HEK293 (cell line): ENCODE results near the gene CFAP65.

ENCODE experiments used
- CTCF ChIA-PET: fragments of 350-600 bp; formaldehyde crosslinking; extraction: SDS; loops from one replicate; lab custom pipeline; 2021; ENCODE audit warnings: antibody characterized with exemption; lab: Yijun Ruan, JAX
- POLR2A ChIA-PET: fragments of 300-600 bp; formaldehyde crosslinking; extraction: SDS; loops from one replicate; lab custom pipeline; 2020; ENCODE audit warnings: antibody characterized with exemption, inconsistent platforms; lab: Yijun Ruan, JAX
- H3K27ac ChIP-seq: fragments of 200-500 bp; sonication (Bioruptor generic); 2 replicates; pipeline ENCODE4 v1.5.1; 2014; ENCODE audit warnings: low read depth, low read length, control low read depth, inconsistent platforms; ENCODE audit errors: extremely low read depth
- H3K36me3 ChIP-seq, 2 experiments: fragments of 200-500 bp in 1 of 2; sonication (Bioruptor generic) in 1 of 2; 1 replicate in 1 of 2; 2 replicates in 1 of 2; pipeline ENCODE4 v1.5.1; 2014 to 2017; ENCODE audit warnings: inconsistent platforms in 2 of 2, low read length in 2 of 2; ENCODE audit not compliant: control insufficient read depth in 2 of 2, insufficient read depth in 1 of 2
- H3K4me1 ChIP-seq: fragments of 200-500 bp; sonication (Bioruptor generic); 2 replicates; pipeline ENCODE4 v1.5.1; 2014; ENCODE audit warnings: mild to moderate bottlenecking, low read length, inconsistent platforms; ENCODE audit not compliant: control insufficient read depth, insufficient read depth
- H3K4me3 ChIP-seq: 2 replicates; pipeline ENCODE4 v1.5.1; 2011; ENCODE audit warnings: low read depth, mild to moderate bottlenecking, control low read depth, low read length, moderate library complexity
- H3K9me3 ChIP-seq: fragments of 200-500 bp; sonication (Bioruptor generic); 2 replicates; pipeline ENCODE4 v1.5.1; 2014; ENCODE audit warnings: low read depth, low read length, inconsistent platforms; ENCODE audit not compliant: control insufficient read depth, insufficient read depth
- EGR2 ChIP-seq: fragments of 450-650 bp; formaldehyde crosslinking; IDR thresholded peaks from 2 replicates; pipeline ENCODE4 v1.5.1; 2016; ENCODE audit warnings: low read depth, missing biosample characterization, missing genetic modification characterization
- GLIS2 ChIP-seq: fragments of 450-650 bp; formaldehyde crosslinking; IDR thresholded peaks from 2 replicates; pipeline ENCODE4 v1.5.1; 2016; ENCODE audit warnings: missing biosample characterization, missing genetic modification characterization
- HOXA7 ChIP-seq: sonication (generic); formaldehyde crosslinking; IDR thresholded peaks from 2 replicates; pipeline ENCODE4 v1.8.1; 2022; ENCODE audit warnings: missing genetic modification reagents, borderline replicate concordance
- KLF17 ChIP-seq: fragments of 450-650 bp; formaldehyde crosslinking; IDR thresholded peaks from 2 replicates; pipeline ENCODE4 v1.5.1; 2016; ENCODE audit warnings: missing biosample characterization, missing genetic modification characterization
- OSR2 ChIP-seq: fragments of 450-650 bp; formaldehyde crosslinking; IDR thresholded peaks from 2 replicates; pipeline ENCODE4 v1.5.1; 2016; ENCODE audit warnings: missing biosample characterization, missing genetic modification characterization
- OVOL3 ChIP-seq: fragments of 450-650 bp; formaldehyde crosslinking; IDR thresholded peaks from 2 replicates; pipeline ENCODE4 v1.5.1; 2016; ENCODE audit warnings: missing biosample characterization, missing genetic modification characterization
- PRDM4 ChIP-seq: fragments of 450-650 bp; formaldehyde crosslinking; IDR thresholded peaks from 2 replicates; pipeline ENCODE4 v1.5.1; 2017; ENCODE audit warnings: missing biosample characterization, missing genetic modification characterization
- SALL2 ChIP-seq: fragments of 450-650 bp; formaldehyde crosslinking; IDR thresholded peaks from 2 replicates; pipeline ENCODE4 v1.5.0; 2017; ENCODE audit warnings: missing biosample characterization, mild to moderate bottlenecking, missing genetic modification characterization, borderline replicate concordance
- ZBTB1 ChIP-seq: fragments of 450-650 bp; formaldehyde crosslinking; IDR thresholded peaks from 2 replicates; pipeline ENCODE4 v1.5.1; 2016; ENCODE audit warnings: missing biosample characterization, missing genetic modification characterization
- ZBTB7A ChIP-seq: fragments of 450-650 bp; formaldehyde crosslinking; IDR thresholded peaks from 2 replicates; pipeline ENCODE4 v1.5.1; 2016; ENCODE audit warnings: low read depth, missing biosample characterization, missing genetic modification characterization
- ZNF10 ChIP-seq: fragments of 450-650 bp; formaldehyde crosslinking; IDR thresholded peaks from 2 replicates; pipeline ENCODE4 v1.5.1; 2017; ENCODE audit warnings: missing biosample characterization, missing genetic modification characterization
- ZNF155 ChIP-seq: fragments of 450-650 bp; formaldehyde crosslinking; IDR thresholded peaks from 2 replicates; pipeline ENCODE4 v1.5.1; 2016; ENCODE audit warnings: missing biosample characterization, missing genetic modification characterization
- ZNF223 ChIP-seq: fragments of 450-650 bp; formaldehyde crosslinking; IDR thresholded peaks from 2 replicates; pipeline ENCODE4 v1.5.1; 2016; ENCODE audit warnings: missing biosample characterization, missing genetic modification characterization
- ZNF248 ChIP-seq: fragments of 450-650 bp; formaldehyde crosslinking; IDR thresholded peaks from 2 replicates; pipeline ENCODE4 v1.5.1; 2017; ENCODE audit warnings: missing biosample characterization, missing genetic modification characterization
- ZNF280D ChIP-seq: fragments of 450-650 bp; formaldehyde crosslinking; IDR thresholded peaks from 2 replicates; pipeline ENCODE4 v1.5.1; 2016; ENCODE audit warnings: missing biosample characterization, missing genetic modification characterization
- ZNF324 ChIP-seq: fragments of 450-650 bp; formaldehyde crosslinking; IDR thresholded peaks from 2 replicates; pipeline ENCODE4 v1.5.1; 2016; ENCODE audit warnings: missing biosample characterization, missing genetic modification characterization
- ZNF391 ChIP-seq: fragments of 450-650 bp; formaldehyde crosslinking; IDR thresholded peaks from 2 replicates; pipeline ENCODE4 v1.5.1; 2016; ENCODE audit warnings: low read depth, missing biosample characterization, missing genetic modification characterization, borderline replicate concordance
- ZNF404 ChIP-seq: fragments of 450-650 bp; formaldehyde crosslinking; IDR thresholded peaks from 2 replicates; pipeline ENCODE4 v1.5.1; 2017; ENCODE audit warnings: missing biosample characterization, missing genetic modification characterization
- ZNF549 ChIP-seq: fragments of 450-650 bp; IDR thresholded peaks from 2 replicates; pipeline ENCODE4 v1.5.1; 2018; ENCODE audit warnings: missing biosample characterization, missing genetic modification characterization, mild to moderate bottlenecking, inconsistent platforms, moderate library complexity
- ZNF561 ChIP-seq: fragments of 450-650 bp; IDR thresholded peaks from 2 replicates; pipeline ENCODE4 v1.5.1; 2018; ENCODE audit warnings: missing biosample characterization, missing genetic modification characterization, borderline replicate concordance
- ZNF571 ChIP-seq: fragments of 450-650 bp; formaldehyde crosslinking; IDR thresholded peaks from 2 replicates; pipeline ENCODE4 v1.5.0; 2017; ENCODE audit warnings: missing biosample characterization, missing genetic modification characterization
- ZNF639 ChIP-seq: fragments of 450-650 bp; formaldehyde crosslinking; IDR thresholded peaks from 2 replicates; pipeline ENCODE4 v1.5.1; 2016; ENCODE audit warnings: missing biosample characterization, missing genetic modification characterization
- ZNF660 ChIP-seq: fragments of 450-650 bp; IDR thresholded peaks from 2 replicates; pipeline ENCODE4 v1.5.1; 2018; ENCODE audit warnings: missing biosample characterization, mild to moderate bottlenecking, missing genetic modification characterization
- ZNF664 ChIP-seq: fragments of 450-650 bp; formaldehyde crosslinking; IDR thresholded peaks from 2 replicates; pipeline ENCODE4 v1.5.1; 2016; ENCODE audit warnings: missing biosample characterization, missing genetic modification characterization
- ZNF76 ChIP-seq: fragments of 450-650 bp; formaldehyde crosslinking; IDR thresholded peaks from 2 replicates; pipeline ENCODE4; 2016; ENCODE audit warnings: low read depth, missing biosample characterization, missing genetic modification characterization, borderline replicate concordance

The CFAP65 gene

GRCh38 chr2:218984239-218985020 is 56.9 kb downstream of the CFAP65 start (continued):
- TF ChIP-seq ZNF404 (tag by site-specific recombination) (no peak), ZNF76 (tag by site-specific recombination) (no peak), OVOL3 (no peak), ZBTB1 (tag by site-specific recombination) (no peak)

- H3K4me1 ChIP-seq = peaks cover 2% of the 10 kb centered on the region; the same call in 1 of the 2 replicates
- TF ChIP-seq SALL2 (tag by site-specific recombination) (no peak), ZNF639 (tag by site-specific recombination) (no peak), ZBTB1 (tag by site-specific recombination) (no peak), ZNF10 (tag by site-specific recombination) (no peak), ZNF571 (no peak), ZNF660 (no peak), HOXA7 (no peak), ZNF391 (tag by site-specific recombination) (no peak)
- no peaks in the 10 kb centered on the region for H3K36me3 ChIP-seq
- no peak overlapping the region for H3K4me3 ChIP-seq
- H3K27ac ChIP-seq = no peak overlapping the region
- CTCF ChIA-PET = interaction anchor here (0.9 to 4.2 kb wide), 4 partner anchors 18 to 135 kb away, joined by 4 to 31 read pairs (median 5); no protein-coding TSS in a partner anchor
- POLR2A ChIA-PET = interaction anchor here (0.8 kb wide), 1 partner anchor 21 kb away, joined by 3 read pairs; no protein-coding TSS in a partner anchor
- no peaks in the 10 kb centered on the region for H3K9me3 ChIP-seq
Observed at GRCh38 chr2:218983934-218984238, 57.4 kb downstream of the CFAP65 start.

GRCh38 chr2:218983263-218983933 is 57.9 kb downstream of the CFAP65 start:
- ChIA-PET POLR2A (no interaction called here), CTCF (interaction anchor here (0.9 to 4.2 kb wide), 4 partner anchors 19 to 136 kb away, joined by 4 to 31 read pairs (median 5); no protein-coding TSS in a partner anchor)
- no peaks in the 10 kb centered on the region for H3K9me3 ChIP-seq
- H3K27ac ChIP-seq = no peak overlapping the region
- no peak overlapping the region for H3K4me3 ChIP-seq
- H3K4me1 ChIP-seq = peaks cover 2% of the 10 kb centered on the region; the same call in 1 of the 2 replicates
- H3K36me3 ChIP-seq = no peaks in the 10 kb centered on the region
- no peak for TF ChIP-seq ZNF248 (tag by site-specific recombination)
- TF ChIP-seq GLIS2 = no peak
- TF ChIP-seq ZNF549 (tag by site-specific recombination) = no peak
- TF ChIP-seq ZNF561 (tag by site-specific recombination) = no peak
- no peak for TF ChIP-seq EGR2 (tag by site-specific recombination)
- TF ChIP-seq ZNF155 (tag by site-specific recombination) = no peak
- TF ChIP-seq ZNF280D = no peak
- no peak for TF ChIP-seq ZNF324
- no peak for TF ChIP-seq ZBTB7A (tag by site-specific recombination)
- TF ChIP-seq ZNF664 (tag by site-specific recombination) = no peak
- no peak for TF ChIP-seq ZNF223 (tag by site-specific recombination)
- TF ChIP-seq OSR2 (tag by site-specific recombination) = no peak
- TF ChIP-seq PRDM4 = no peak
- no peak for TF ChIP-seq KLF17 (tag by site-specific recombination)
- TF ChIP-seq, all 188 proteins: peak for 0
